ENCODE measurements around the gene CDH23. TPM values are rescaled to one million over a fixed set of nuclear protein-coding genes. Genes with fewer than 3 reads are reported as not detected.

CDH23 gene
- total and polyA plus RNA-seq, 2 of the 8 experiments (the other 6 are each of a cell fraction or from before 2014, with no cell fraction given), result 1.9 to 4.9 TPM

GRCh38 chr10:71796749-71797405, 400.2 kb downstream of the CDH23 start:
- Histone ChIP-seq H2BK15ac (ENCODE audit: low read length) (no peak overlapping the region), H3K9me3 (ENCODE audit: insufficient read depth in 2 of 2, low read depth in 1 of 2, low read length in 1 of 2) (no peaks in the 10 kb centered on the region), H3K27ac (ENCODE audit: low read depth, low read length) (no peak overlapping the region), H3K36me3 (ENCODE audit: control insufficient read depth in 2 of 4, insufficient read depth in 4 of 4, low read length in 3 of 4) (no peaks in the 10 kb centered on the region), H3K4me2 (ENCODE audit: insufficient read depth in 1 of 2, low read depth in 2 of 2, low read length in 2 of 2) (no peak overlapping the region), H3K4ac (replicated peaks; ENCODE audit: insufficient read length, low read depth, low read length) (no peak overlapping the region), H2AFZ (ENCODE audit: low read length) (no peak overlapping the region), H3K4me1 (replicated peaks in 1 of 4; ENCODE audit: control insufficient read depth in 3 of 4, insufficient read depth in 4 of 4, low read length in 3 of 4) (no peaks in the 10 kb centered on the region), H2BK20ac (ENCODE audit: low read length) (no peak overlapping the region), H3K9ac (replicated peaks in 1 of 4; ENCODE audit: extremely low read depth in 1 of 4, low read depth in 3 of 4, low read length in 3 of 4) (no peak overlapping the region), H3K79me2 (ENCODE audit: control insufficient read depth in 1 of 2, insufficient read depth in 2 of 2, low read length in 2 of 2) (no peaks in the 10 kb centered on the region), H4K91ac (replicated peaks; ENCODE audit: insufficient read length, low read length) (no peak overlapping the region), H2AK5ac (ENCODE audit: low read depth, low read length) (no peak overlapping the region), H3K27me3 (replicated peaks in 1 of 4; ENCODE audit: control insufficient read depth in 3 of 4, extremely low read depth in 1 of 4, insufficient read depth in 3 of 4, low read length in 3 of 4) (peaks cover 0 to 3% (median 0%) of the 10 kb centered on the region in 4 experiments; a peak in 1 of 7 replicates), H2BK120ac (replicated peaks; ENCODE audit: low read depth, low read length) (no peak overlapping the region), H3K18ac (ENCODE audit: extremely low read depth, low read length) (no peak overlapping the region), H3K4me3 (ENCODE audit: extremely low read depth in 1 of 4, insufficient read depth in 2 of 4, low read depth in 3 of 4, low read length in 4 of 4) (no peak overlapping the region), H4K5ac (ENCODE audit: insufficient read length, low read depth, low read length) (no peak overlapping the region), H2BK5ac (ENCODE audit: low read depth, low read length) (no peak overlapping the region), H4K20me1 (replicated peaks in 1 of 2; ENCODE audit: control insufficient read depth in 1 of 2, insufficient read depth in 2 of 2, low read length in 2 of 2) (peaks cover 0 to 2% of the 10 kb centered on the region in 2 experiments), H3K56ac (replicated peaks; ENCODE audit: insufficient read length, low read depth, low read length) (no peak overlapping the region), H3K23me2 (ENCODE audit: low read depth, low read length) (no peaks in the 10 kb centered on the region), H2BK12ac (ENCODE audit: low read depth, low read length) (no peak overlapping the region), H3K23ac (ENCODE audit: insufficient read length) (no peak overlapping the region), H4K8ac (ENCODE audit: extremely low read depth, insufficient read depth, low read length) (no peak overlapping the region), H3K79me1 (ENCODE audit: low read depth, low read length) (no peaks in the 10 kb centered on the region), H3K14ac (ENCODE audit: insufficient read length) (no peak overlapping the region)
- CTCF ChIA-PET (ENCODE audit: partially characterized antibody), result interaction anchor here (0.7 to 1.4 kb wide), 3 partner anchors 12 to 459 kb away, joined by 3 read pairs; no protein-coding TSS in a partner anchor
- WGBS, 2 experiments (ENCODE audit: extremely low coverage in 1 of 2, insufficient coverage in 1 of 2, insufficient read length in 1 of 2, insufficient replicate concordance in 2 of 2, low coverage in 1 of 2, low lambda C conversion rate in 2 of 2, missing lambda C conversion rate in 1 of 2), result 84% methylated on average over 7 of the region's 7 CpGs; no CpG with 5 or more reads in 1 of the 2 experiments
- FAIRE-seq, result no peak
- DNase-seq (ENCODE audit: low read depth in 1 of 2, low spot score in 2 of 2), result no peak
- POLR2A ChIA-PET (ENCODE audit: partially characterized antibody), result no interaction called here
- 0 out of 2 replicates have a peak, but pooled peaks have one; percentile 24 for TF ChIP-seq SP2 (IDR thresholded peaks at IDR 0.05; ENCODE audit: low read length)
- no peak for TF ChIP-seq NRF1 (IDR thresholded peaks at IDR 0.05; ENCODE audit: low read depth, low read length)
- peak; percentile 79 for TF ChIP-seq SP1 (IDR thresholded peaks at IDR 0.05; ENCODE audit: low read depth, low read length)
